Measurements from ENCODE around the gene LAMA3. TPM values are rescaled to one million over a fixed set of nuclear protein-coding genes. Genes with fewer than 3 reads are reported as not detected.

The LAMA3 gene
- total RNA-seq, 1 experiment from 2014 or later: 34.6 TPM

DNA sequence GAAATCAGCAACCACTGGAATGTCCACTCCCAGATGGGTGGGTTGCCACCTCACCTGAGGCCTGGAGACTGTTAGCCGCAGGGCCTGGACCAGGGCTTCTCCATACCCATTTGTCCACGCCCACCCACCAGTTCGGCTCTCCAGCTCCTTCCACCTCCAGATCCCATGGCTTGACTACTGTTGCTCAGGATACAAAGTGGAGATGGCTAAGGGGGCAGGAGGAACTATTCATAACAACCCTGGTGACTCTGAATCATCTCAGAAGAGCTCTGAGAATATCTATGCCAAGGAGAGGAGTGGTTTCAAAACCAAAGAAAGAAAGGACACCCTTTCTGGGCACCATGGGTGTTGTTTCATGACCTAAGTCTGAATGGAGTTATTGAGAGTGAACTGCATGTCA, 145.8 kb downstream of the LAMA3 start:
- Histone ChIP-seq H3K4me3 (ENCODE audit: low read depth, low read length) (no peak overlapping the region), H3K9me3 (no peaks in the 10 kb centered on the region), H3K27me3 (replicated peaks; ENCODE audit: control insufficient read depth, insufficient read depth, low read length) (no peaks in the 10 kb centered on the region), H3K4me1 (no peaks in the 10 kb centered on the region), H3K36me3 (ENCODE audit: control insufficient read depth, insufficient read depth, low read length) (no peaks in the 10 kb centered on the region)
- no peak for DNase-seq
- BruUV-seq (replicated peaks): no TSS peak
- Mint-ChIP-seq H3K27me3 (ENCODE audit: insufficient read depth, unreplicated experiment) (no peaks in the 10 kb centered on the region), H3K9me3 (ENCODE audit: unreplicated experiment) (no peaks in the 10 kb centered on the region), H3K36me3 (ENCODE audit: insufficient read depth, unreplicated experiment) (no peaks in the 10 kb centered on the region), H3K27ac (ENCODE audit: unreplicated experiment) (no peak overlapping the region), H3K4me1 (ENCODE audit: low read depth, unreplicated experiment) (no peaks in the 10 kb centered on the region), H3K4me3 (ENCODE audit: unreplicated experiment) (no peak overlapping the region)
- POLR2A ChIA-PET: no interaction called here
- TF ChIP-seq, protein P1, sequence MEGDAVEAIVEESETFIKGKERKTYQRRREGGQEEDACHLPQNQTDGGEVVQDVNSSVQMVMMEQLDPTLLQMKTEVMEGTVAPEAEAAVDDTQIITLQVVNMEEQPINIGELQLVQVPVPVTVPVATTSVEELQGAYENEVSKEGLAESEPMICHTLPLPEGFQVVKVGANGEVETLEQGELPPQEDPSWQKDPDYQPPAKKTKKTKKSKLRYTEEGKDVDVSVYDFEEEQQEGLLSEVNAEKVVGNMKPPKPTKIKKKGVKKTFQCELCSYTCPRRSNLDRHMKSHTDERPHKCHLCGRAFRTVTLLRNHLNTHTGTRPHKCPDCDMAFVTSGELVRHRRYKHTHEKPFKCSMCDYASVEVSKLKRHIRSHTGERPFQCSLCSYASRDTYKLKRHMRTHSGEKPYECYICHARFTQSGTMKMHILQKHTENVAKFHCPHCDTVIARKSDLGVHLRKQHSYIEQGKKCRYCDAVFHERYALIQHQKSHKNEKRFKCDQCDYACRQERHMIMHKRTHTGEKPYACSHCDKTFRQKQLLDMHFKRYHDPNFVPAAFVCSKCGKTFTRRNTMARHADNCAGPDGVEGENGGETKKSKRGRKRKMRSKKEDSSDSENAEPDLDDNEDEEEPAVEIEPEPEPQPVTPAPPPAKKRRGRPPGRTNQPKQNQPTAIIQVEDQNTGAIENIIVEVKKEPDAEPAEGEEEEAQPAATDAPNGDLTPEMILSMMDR (IDR thresholded peaks at IDR 0.05; ENCODE audit: insufficient read depth in 1 of 2, low read depth in 1 of 2, low read length in 1 of 2, severe bottlenecking in 1 of 2, unreplicated experiment in 1 of 2): no peak
- intact Hi-C loops (cut with micrococcal nuclease; ENCODE audit: unreplicated experiment): no loop called here
- CTCF ChIA-PET: no interaction called here

DNA sequence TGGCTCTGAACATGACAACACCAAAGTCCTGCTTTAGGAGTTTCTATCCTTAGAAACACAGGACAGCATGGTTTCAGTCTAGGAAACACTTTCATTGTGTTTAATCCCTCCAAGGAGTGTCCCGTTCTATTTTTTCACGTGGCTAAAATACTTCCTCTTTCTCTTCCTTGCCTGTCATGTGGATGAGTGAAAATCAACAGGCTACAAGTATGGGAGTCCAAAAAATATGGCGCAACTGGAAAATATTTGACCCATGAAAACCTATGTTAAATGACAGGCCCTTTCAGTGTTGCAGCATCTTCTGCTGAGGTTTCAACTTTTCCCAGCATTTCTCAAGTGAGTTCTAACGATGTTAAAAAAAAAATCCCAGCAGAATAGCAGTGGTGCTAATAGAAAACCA, 146.3 kb downstream of the LAMA3 start:
- no peaks in the 10 kb centered on the region for H3K27me3 Mint-ChIP-seq (ENCODE audit: insufficient read depth, unreplicated experiment)
- H3K4me3 ChIP-seq (ENCODE audit: low read depth, low read length): no peak overlapping the region
- no peaks in the 10 kb centered on the region for H3K4me1 ChIP-seq
- POLR2A ChIA-PET: no interaction called here
- CTCF ChIA-PET: no interaction called here
- intact Hi-C loops (cut with micrococcal nuclease; ENCODE audit: unreplicated experiment): no loop called here
- no peak overlapping the region for H3K27ac Mint-ChIP-seq (ENCODE audit: unreplicated experiment)
- TF ChIP-seq, protein P1 (IDR thresholded peaks at IDR 0.05; ENCODE audit: insufficient read depth in 1 of 2, low read depth in 1 of 2, low read length in 1 of 2, severe bottlenecking in 1 of 2, unreplicated experiment in 1 of 2): no peak
- no peaks in the 10 kb centered on the region for H3K36me3 Mint-ChIP-seq (ENCODE audit: insufficient read depth, unreplicated experiment)
- H3K27me3 ChIP-seq (replicated peaks; ENCODE audit: control insufficient read depth, insufficient read depth, low read length): no peaks in the 10 kb centered on the region
- no peaks in the 10 kb centered on the region for H3K9me3 Mint-ChIP-seq (ENCODE audit: unreplicated experiment)
- no TSS peak for BruUV-seq (replicated peaks)
- no peaks in the 10 kb centered on the region for H3K9me3 ChIP-seq
- H3K36me3 ChIP-seq (ENCODE audit: control insufficient read depth, insufficient read depth, low read length): no peaks in the 10 kb centered on the region
- H3K4me3 Mint-ChIP-seq (ENCODE audit: unreplicated experiment): no peak overlapping the region
- DNase-seq: no peak
- H3K4me1 Mint-ChIP-seq (ENCODE audit: low read depth, unreplicated experiment): no peaks in the 10 kb centered on the region

DNA sequence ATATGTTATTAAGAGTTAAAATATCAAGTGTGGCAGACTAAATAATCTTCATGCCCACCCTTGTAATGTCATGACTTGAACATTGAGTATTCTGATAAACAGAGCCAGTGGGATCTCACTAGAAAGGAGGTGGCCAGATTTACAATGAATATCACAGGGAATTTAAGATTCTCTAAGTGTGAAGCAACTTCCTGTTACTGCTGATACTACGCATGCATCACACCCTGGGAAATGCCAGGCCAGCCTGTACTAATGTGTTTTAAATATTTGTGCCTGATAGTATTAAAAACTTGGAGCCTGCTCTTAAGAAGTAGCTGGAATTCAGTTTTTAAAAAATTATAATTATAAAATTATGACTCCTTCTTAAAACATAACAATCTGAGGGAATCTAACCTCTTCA, 148.3 kb downstream of the LAMA3 start:
- DNase-seq: no peak
- no peak overlapping the region for H3K4me3 ChIP-seq (ENCODE audit: low read depth, low read length)
- no TSS peak for BruUV-seq (replicated peaks)
- intact Hi-C loops (cut with micrococcal nuclease; ENCODE audit: unreplicated experiment): no loop called here
- no peaks in the 10 kb centered on the region for H3K27me3 ChIP-seq (replicated peaks; ENCODE audit: control insufficient read depth, insufficient read depth, low read length)
- no peaks in the 10 kb centered on the region for H3K9me3 ChIP-seq
- TF ChIP-seq, protein P1 (IDR thresholded peaks at IDR 0.05; ENCODE audit: insufficient read depth in 1 of 2, low read depth in 1 of 2, low read length in 1 of 2, severe bottlenecking in 1 of 2, unreplicated experiment in 1 of 2): no peak
- H3K4me1 Mint-ChIP-seq (ENCODE audit: low read depth, unreplicated experiment): no peaks in the 10 kb centered on the region
- H3K27me3 Mint-ChIP-seq (ENCODE audit: insufficient read depth, unreplicated experiment): no peaks in the 10 kb centered on the region
- no peaks in the 10 kb centered on the region for H3K9me3 Mint-ChIP-seq (ENCODE audit: unreplicated experiment)
- H3K36me3 ChIP-seq (ENCODE audit: control insufficient read depth, insufficient read depth, low read length): no peaks in the 10 kb centered on the region
- ChIA-PET POLR2A (no interaction called here), CTCF (no interaction called here)
- no peak overlapping the region for H3K27ac Mint-ChIP-seq (ENCODE audit: unreplicated experiment)
- no peak overlapping the region for H3K4me3 Mint-ChIP-seq (ENCODE audit: unreplicated experiment)
- H3K4me1 ChIP-seq: no peaks in the 10 kb centered on the region
- H3K36me3 Mint-ChIP-seq (ENCODE audit: insufficient read depth, unreplicated experiment): peaks cover 4% of the 10 kb centered on the region
